Glomerular visceral epithelial cell (primary cell): Measurements from ENCODE around the gene C10orf67.

Source experiments
- DNase-seq: peaks from one replicate; pipeline ENCODE4 v3.0.0-alpha.2; 2016; ENCODE audit errors: extremely low spot score

The C10orf67 gene

GRCh38 chr10:23198940-23199767 is 145.4 kb downstream of the C10orf67 start:
- DNase-seq: no peak

GRCh38 chr10:23198610-23198939 is 146.0 kb downstream of the C10orf67 start:
- no peak for DNase-seq

- DNase-seq: no peak
These were observed 147.2 kb downstream of the C10orf67 start for GRCh38 chr10:23197416-23197861.

- no peak for DNase-seq
These were observed 147.7 kb downstream of the C10orf67 start for GRCh38 chr10:23196915-23197314.

- no peak for DNase-seq
These were observed 148.6 kb downstream of the C10orf67 start for GRCh38 chr10:23195846-23196600.

- no peak for DNase-seq
These were observed 149.4 kb downstream of the C10orf67 start for GRCh38 chr10:23194966-23195845.

GRCh38 chr10:23194471-23194965 is 150.1 kb downstream of the C10orf67 start:
- DNase-seq: no peak

GRCh38 chr10:23193435-23194074 is 151.0 kb downstream of the C10orf67 start:
- DNase-seq: no peak

GRCh38 chr10:23192712-23193434 is 151.7 kb downstream of the C10orf67 start:
- DNase-seq: no peak

GRCh38 chr10:23191764-23192711 is 152.6 kb downstream of the C10orf67 start, which contains the start of gene PTF1A:
Gene PTF1A (plus strand): TSS chr10:23192312. CDS start chr10:23192531, 219 bp downstream.
- no peak for DNase-seq

GRCh38 chr10:23190872-23191763 is 153.5 kb downstream of the C10orf67 start:
- DNase-seq: no peak

GRCh38 chr10:23189024-23189423 is 155.6 kb downstream of the C10orf67 start:
- no peak for DNase-seq

GRCh38 chr10:23187155-23187554 is 157.4 kb downstream of the C10orf67 start:
- no peak for DNase-seq

GRCh38 chr10:23186697-23187096 is 157.9 kb downstream of the C10orf67 start:
- DNase-seq: no peak

GRCh38 chr10:23186178-23186577 is 158.4 kb downstream of the C10orf67 start:
- DNase-seq: no peak

- DNase-seq: no peak
These were observed 169.6 kb downstream of the C10orf67 start for GRCh38 chr10:23174977-23175512.

GRCh38 chr10:23174074-23174976 is 170.3 kb downstream of the C10orf67 start:
- no peak for DNase-seq
